HEK293 (cell line): ENCODE data around the gene SUPT3H.

Experiments
- CTCF ChIA-PET: fragments of 350-600 bp; formaldehyde crosslinking; extraction: SDS; loops from one replicate; lab custom pipeline; 2021; ENCODE audit warnings: antibody characterized with exemption; lab: Yijun Ruan, JAX
- POLR2A ChIA-PET: fragments of 300-600 bp; formaldehyde crosslinking; extraction: SDS; loops from one replicate; lab custom pipeline; 2020; ENCODE audit warnings: antibody characterized with exemption, inconsistent platforms; lab: Yijun Ruan, JAX
- H3K27ac ChIP-seq: fragments of 200-500 bp; sonication (Bioruptor generic); 2 replicates; pipeline ENCODE4 v1.5.1; 2014; ENCODE audit warnings: low read depth, low read length, control low read depth, inconsistent platforms; ENCODE audit errors: extremely low read depth
- H3K36me3 ChIP-seq, 2 experiments: fragments of 200-500 bp in 1 of 2; sonication (Bioruptor generic) in 1 of 2; 1 replicate in 1 of 2; 2 replicates in 1 of 2; pipeline ENCODE4 v1.5.1; 2014 to 2017; ENCODE audit warnings: inconsistent platforms in 2 of 2, low read length in 2 of 2; ENCODE audit not compliant: control insufficient read depth in 2 of 2, insufficient read depth in 1 of 2
- H3K4me1 ChIP-seq: fragments of 200-500 bp; sonication (Bioruptor generic); 2 replicates; pipeline ENCODE4 v1.5.1; 2014; ENCODE audit warnings: mild to moderate bottlenecking, low read length, inconsistent platforms; ENCODE audit not compliant: control insufficient read depth, insufficient read depth
- H3K4me3 ChIP-seq: 2 replicates; pipeline ENCODE4 v1.5.1; 2011; ENCODE audit warnings: low read depth, mild to moderate bottlenecking, control low read depth, low read length, moderate library complexity
- H3K9me3 ChIP-seq: fragments of 200-500 bp; sonication (Bioruptor generic); 2 replicates; pipeline ENCODE4 v1.5.1; 2014; ENCODE audit warnings: low read depth, low read length, inconsistent platforms; ENCODE audit not compliant: control insufficient read depth, insufficient read depth
- KLF1 ChIP-seq: fragments of 450-650 bp; formaldehyde crosslinking; IDR thresholded peaks from 2 replicates; pipeline ENCODE4 v1.5.1; 2016; ENCODE audit warnings: missing biosample characterization, missing genetic modification characterization
- PRDM1 ChIP-seq: fragments of 450-650 bp; formaldehyde crosslinking; IDR thresholded peaks from 2 replicates; pipeline ENCODE4; 2016; ENCODE audit warnings: missing biosample characterization, missing genetic modification characterization
- PRDM6 ChIP-seq: fragments of 450-650 bp; formaldehyde crosslinking; IDR thresholded peaks from 2 replicates; pipeline ENCODE4 v1.5.1; 2017; ENCODE audit warnings: missing biosample characterization, missing genetic modification characterization
- SP7 ChIP-seq: fragments of 450-650 bp; formaldehyde crosslinking; IDR thresholded peaks from 2 replicates; pipeline ENCODE4 v1.5.1; 2016; ENCODE audit warnings: missing biosample characterization, missing genetic modification characterization
- WT1 ChIP-seq: fragments of 450-650 bp; formaldehyde crosslinking; IDR thresholded peaks from 2 replicates; pipeline ENCODE4 v1.5.1; 2016; ENCODE audit warnings: missing biosample characterization, missing genetic modification characterization
- ZBTB48 ChIP-seq: fragments of 450-650 bp; formaldehyde crosslinking; IDR thresholded peaks from 2 replicates; pipeline ENCODE4 v1.5.1; 2016; ENCODE audit warnings: missing biosample characterization, missing genetic modification characterization
- ZNF138 ChIP-seq: fragments of 450-650 bp; formaldehyde crosslinking; IDR thresholded peaks from 2 replicates; pipeline ENCODE4 v1.5.1; 2016; ENCODE audit warnings: missing biosample characterization, missing genetic modification characterization, borderline replicate concordance
- ZNF169 ChIP-seq: fragments of 450-650 bp; formaldehyde crosslinking; IDR thresholded peaks from 2 replicates; pipeline ENCODE4 v1.5.1; 2016; ENCODE audit warnings: missing biosample characterization, missing genetic modification characterization
- ZNF211 ChIP-seq: fragments of 450-650 bp; formaldehyde crosslinking; IDR thresholded peaks from 2 replicates; pipeline ENCODE4 v1.5.1; 2016; ENCODE audit warnings: low read depth, missing biosample characterization, missing genetic modification characterization
- ZNF214 ChIP-seq: fragments of 450-650 bp; formaldehyde crosslinking; IDR thresholded peaks from 2 replicates; pipeline ENCODE4 v1.5.1; 2017; ENCODE audit warnings: missing biosample characterization, mild to moderate bottlenecking, missing genetic modification characterization, borderline replicate concordance
- ZNF248 ChIP-seq: fragments of 450-650 bp; formaldehyde crosslinking; IDR thresholded peaks from 2 replicates; pipeline ENCODE4 v1.5.1; 2017; ENCODE audit warnings: missing biosample characterization, missing genetic modification characterization
- ZNF302 ChIP-seq: fragments of 450-650 bp; formaldehyde crosslinking; IDR thresholded peaks from 2 replicates; pipeline ENCODE4 v1.5.1; 2016; ENCODE audit warnings: missing biosample characterization, missing genetic modification characterization, low read depth
- ZNF335 ChIP-seq: fragments of 450-650 bp; formaldehyde crosslinking; conservative IDR thresholded peaks from 2 replicates; pipeline ENCODE4 v1.5.1; 2016; ENCODE audit warnings: missing biosample characterization, missing genetic modification characterization
- ZNF394 ChIP-seq: fragments of 450-650 bp; formaldehyde crosslinking; IDR thresholded peaks from 2 replicates; pipeline ENCODE4 v1.5.1; 2016; ENCODE audit warnings: missing biosample characterization, missing genetic modification characterization, mild to moderate bottlenecking, moderate library complexity, borderline replicate concordance
- ZNF514 ChIP-seq: fragments of 450-650 bp; formaldehyde crosslinking; IDR thresholded peaks from 2 replicates; pipeline ENCODE4 v1.5.1; 2016; ENCODE audit warnings: missing biosample characterization, missing genetic modification characterization
- ZNF629 ChIP-seq: fragments of 450-650 bp; formaldehyde crosslinking; IDR thresholded peaks from 2 replicates; pipeline ENCODE4 v1.5.1; 2017; ENCODE audit warnings: missing biosample characterization, missing genetic modification characterization
- ZNF645 ChIP-seq: fragments of 450-650 bp; formaldehyde crosslinking; IDR thresholded peaks from 2 replicates; pipeline ENCODE4; 2016; ENCODE audit warnings: missing biosample characterization, missing genetic modification characterization
- ZNF660 ChIP-seq: fragments of 450-650 bp; IDR thresholded peaks from 2 replicates; pipeline ENCODE4 v1.5.1; 2018; ENCODE audit warnings: missing biosample characterization, mild to moderate bottlenecking, missing genetic modification characterization
- ZNF670 ChIP-seq: fragments of 450-650 bp; formaldehyde crosslinking; IDR thresholded peaks from 2 replicates; pipeline ENCODE4 v1.5.1; 2016; ENCODE audit warnings: missing biosample characterization, missing genetic modification characterization, low read depth
- ZNF677 ChIP-seq: fragments of 450-650 bp; IDR thresholded peaks from 2 replicates; pipeline ENCODE4 v1.5.0; 2018; ENCODE audit warnings: missing biosample characterization, mild to moderate bottlenecking, missing genetic modification characterization, moderate library complexity
- ZNF776 ChIP-seq: fragments of 450-650 bp; formaldehyde crosslinking; IDR thresholded peaks from 2 replicates; pipeline ENCODE4 v1.5.0; 2017; ENCODE audit warnings: missing biosample characterization, missing genetic modification characterization, borderline replicate concordance
- ZNF785 ChIP-seq: fragments of 450-650 bp; formaldehyde crosslinking; IDR thresholded peaks from 2 replicates; pipeline ENCODE4 v1.5.1; 2016; ENCODE audit warnings: missing biosample characterization, missing genetic modification characterization
- TF ChIP-seq, protein P1 (sequence below): fragments of 450-650 bp; formaldehyde crosslinking; conservative IDR thresholded peaks from 2 replicates; pipeline ENCODE4 v1.5.1; 2016; ENCODE audit warnings: low read depth, missing biosample characterization, missing genetic modification characterization
- TF ChIP-seq, protein P2 (sequence below): fragments of 450-650 bp; formaldehyde crosslinking; IDR thresholded peaks from 2 replicates; pipeline ENCODE4 v1.5.1; 2016; ENCODE audit warnings: missing biosample characterization, missing genetic modification characterization
- TF ChIP-seq, protein P3 (sequence below): fragments of 450-650 bp; formaldehyde crosslinking; IDR thresholded peaks from 2 replicates; pipeline ENCODE4 v1.5.1; 2017; ENCODE audit warnings: missing biosample characterization, missing genetic modification characterization

Gene SUPT3H

GRCh38 chr6:45421709-45422502 is 44.2 kb upstream of the SUPT3H start (continued):
- TF ChIP-seq, protein P1, sequence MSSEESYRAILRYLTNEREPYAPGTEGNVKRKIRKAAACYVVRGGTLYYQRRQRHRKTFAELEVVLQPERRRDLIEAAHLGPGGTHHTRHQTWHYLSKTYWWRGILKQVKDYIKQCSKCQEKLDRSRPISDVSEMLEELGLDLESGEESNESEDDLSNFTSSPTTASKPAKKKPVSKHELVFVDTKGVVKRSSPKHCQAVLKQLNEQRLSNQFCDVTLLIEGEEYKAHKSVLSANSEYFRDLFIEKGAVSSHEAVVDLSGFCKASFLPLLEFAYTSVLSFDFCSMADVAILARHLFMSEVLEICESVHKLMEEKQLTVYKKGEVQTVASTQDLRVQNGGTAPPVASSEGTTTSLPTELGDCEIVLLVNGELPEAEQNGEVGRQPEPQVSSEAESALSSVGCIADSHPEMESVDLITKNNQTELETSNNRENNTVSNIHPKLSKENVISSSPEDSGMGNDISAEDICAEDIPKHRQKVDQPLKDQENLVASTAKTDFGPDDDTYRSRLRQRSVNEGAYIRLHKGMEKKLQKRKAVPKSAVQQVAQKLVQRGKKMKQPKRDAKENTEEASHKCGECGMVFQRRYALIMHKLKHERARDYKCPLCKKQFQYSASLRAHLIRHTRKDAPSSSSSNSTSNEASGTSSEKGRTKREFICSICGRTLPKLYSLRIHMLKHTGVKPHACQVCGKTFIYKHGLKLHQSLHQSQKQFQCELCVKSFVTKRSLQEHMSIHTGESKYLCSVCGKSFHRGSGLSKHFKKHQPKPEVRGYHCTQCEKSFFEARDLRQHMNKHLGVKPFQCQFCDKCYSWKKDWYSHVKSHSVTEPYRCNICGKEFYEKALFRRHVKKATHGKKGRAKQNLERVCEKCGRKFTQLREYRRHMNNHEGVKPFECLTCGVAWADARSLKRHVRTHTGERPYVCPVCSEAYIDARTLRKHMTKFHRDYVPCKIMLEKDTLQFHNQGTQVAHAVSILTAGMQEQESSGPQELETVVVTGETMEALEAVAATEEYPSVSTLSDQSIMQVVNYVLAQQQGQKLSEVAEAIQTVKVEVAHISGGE, result 0 out of 2 replicates have a peak, but pooled peaks have one; percentile 25
- TF ChIP-seq SP7 (tag by site-specific recombination) (peak; percentile 11), WT1 (tag by site-specific recombination) (no peak; the same call in 1 of the 2 replicates), ZNF394 (tag by site-specific recombination) (peak; percentile 11; the same call in 1 of the 2 replicates), ZNF248 (tag by site-specific recombination) (no peak)

DNA sequence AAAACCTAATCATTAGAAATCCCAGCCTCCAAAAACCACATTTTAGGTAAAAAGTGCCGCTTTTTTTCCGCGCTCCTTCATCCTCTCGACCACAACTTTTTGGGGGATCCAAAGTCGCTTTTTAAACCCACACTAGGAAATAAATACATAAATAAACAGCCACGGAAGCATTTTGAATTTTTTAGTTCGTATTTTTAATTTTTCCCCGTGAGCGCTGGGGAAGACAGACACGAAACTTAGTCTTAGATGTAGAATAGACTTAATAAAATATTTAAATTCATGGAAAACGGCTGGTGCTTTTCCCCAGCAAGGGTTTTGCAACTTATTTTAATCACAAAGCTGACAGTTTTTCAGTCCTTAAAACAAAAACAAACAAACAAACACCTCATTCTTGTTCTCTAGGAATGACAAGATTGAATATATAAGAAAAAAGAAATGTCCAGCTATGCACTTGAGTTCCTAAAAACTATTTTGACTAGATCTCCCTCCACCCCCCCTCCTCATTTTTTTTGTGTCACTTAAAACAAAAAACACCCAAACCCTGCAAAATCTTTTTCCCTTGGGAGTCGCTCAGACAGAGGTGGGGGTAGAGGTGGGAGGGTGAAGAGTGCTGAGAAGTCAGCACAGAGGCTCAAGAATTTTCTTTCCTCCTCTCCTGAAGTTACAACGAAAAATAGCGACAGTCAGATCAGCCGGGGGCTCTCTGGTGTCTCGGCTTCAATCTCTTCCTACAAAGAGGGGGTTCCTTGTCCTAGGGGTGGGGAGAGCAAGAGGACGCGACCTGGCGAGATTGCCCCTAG is 43.4 kb upstream of the SUPT3H start:
- Histone ChIP-seq H3K9me3 (no peaks in the 10 kb centered on the region), H3K4me1 (peaks cover 17% of the 10 kb centered on the region), H3K36me3 (no peaks in the 10 kb centered on the region), H3K4me3 (peak overlapping the region; percentile 87), H3K27ac (peak overlapping the region; percentile 81)
- ChIA-PET CTCF (interaction anchor here (0.6 to 1.8 kb wide), 8 partner anchors 9 to 830 kb away, joined by 3 to 10 read pairs (median 3); no protein-coding TSS in a partner anchor), POLR2A (interaction anchor here (3.0 kb wide), 1 partner anchor 43 kb away, joined by 20 read pairs; the partner anchor contains the start of gene SUPT3H)
- TF ChIP-seq, protein P2, sequence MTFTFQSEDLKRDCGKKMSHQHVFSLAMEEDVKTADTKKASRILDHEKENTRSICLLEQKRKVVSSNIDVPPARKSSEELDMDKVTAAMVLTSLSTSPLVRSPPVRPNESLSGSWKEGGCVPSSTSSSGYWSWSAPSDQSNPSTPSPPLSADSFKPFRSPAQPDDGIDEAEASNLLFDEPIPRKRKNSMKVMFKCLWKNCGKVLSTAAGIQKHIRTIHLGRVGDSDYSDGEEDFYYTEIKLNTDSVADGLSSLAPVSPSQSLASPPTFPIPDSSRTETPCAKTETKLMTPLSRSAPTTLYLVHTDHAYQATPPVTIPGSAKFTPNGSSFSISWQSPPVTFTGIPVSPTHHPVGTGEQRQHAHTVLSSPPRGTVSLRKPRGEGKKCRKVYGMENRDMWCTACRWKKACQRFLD (tag by site-specific recombination), result no peak
- TF ChIP-seq ZNF514 (no peak), KLF1 (tag by site-specific recombination) (no peak), ZBTB48 (tag by site-specific recombination) (peak; percentile 47; the same call in 1 of the 2 replicates), ZNF670 (no peak), ZNF138 (tag by site-specific recombination) (no peak), ZNF335 (tag by site-specific recombination) (no peak; the same call in 1 of the 2 replicates), PRDM1 (tag by site-specific recombination) (no peak), ZNF214 (no peak), PRDM6 (tag by site-specific recombination) (0 out of 2 replicates have a peak, but pooled peaks have one; percentile 12), ZNF785 (tag by site-specific recombination) (no peak), ZNF169 (no peak), ZNF645 (tag by site-specific recombination) (no peak), ZNF776 (tag by site-specific recombination) (no peak), ZNF677 (no peak), ZNF660 (no peak), ZNF302 (no peak), ZNF629 (tag by site-specific recombination) (no peak), ZNF211 (tag by site-specific recombination) (no peak)
- TF ChIP-seq, protein P3, sequence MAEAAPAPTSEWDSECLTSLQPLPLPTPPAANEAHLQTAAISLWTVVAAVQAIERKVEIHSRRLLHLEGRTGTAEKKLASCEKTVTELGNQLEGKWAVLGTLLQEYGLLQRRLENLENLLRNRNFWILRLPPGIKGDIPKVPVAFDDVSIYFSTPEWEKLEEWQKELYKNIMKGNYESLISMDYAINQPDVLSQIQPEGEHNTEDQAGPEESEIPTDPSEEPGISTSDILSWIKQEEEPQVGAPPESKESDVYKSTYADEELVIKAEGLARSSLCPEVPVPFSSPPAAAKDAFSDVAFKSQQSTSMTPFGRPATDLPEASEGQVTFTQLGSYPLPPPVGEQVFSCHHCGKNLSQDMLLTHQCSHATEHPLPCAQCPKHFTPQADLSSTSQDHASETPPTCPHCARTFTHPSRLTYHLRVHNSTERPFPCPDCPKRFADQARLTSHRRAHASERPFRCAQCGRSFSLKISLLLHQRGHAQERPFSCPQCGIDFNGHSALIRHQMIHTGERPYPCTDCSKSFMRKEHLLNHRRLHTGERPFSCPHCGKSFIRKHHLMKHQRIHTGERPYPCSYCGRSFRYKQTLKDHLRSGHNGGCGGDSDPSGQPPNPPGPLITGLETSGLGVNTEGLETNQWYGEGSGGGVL (tag by site-specific recombination), result peak; percentile 68
